MV-4-11 (cell line): ENCODE measurements around the gene RASA4B.
"Not testable (repeated sequence)": the region's sequence is repeated elsewhere in the genome, so short reads cannot be mapped to it uniquely, and the experiment has no call there.

Experiments
- DNase-seq: peaks from one replicate; lab custom pipeline; 2025; lab: John Stamatoyannopoulos, UW

The RASA4B gene

GRCh38 chr7:102511860-102512522 is 5.6 kb downstream of the RASA4B start:
- DNase-seq = not testable (repeated sequence)

GRCh38 chr7:102510575-102510974 is 7.0 kb downstream of the RASA4B start:
- DNase-seq = not testable (repeated sequence)

GRCh38 chr7:102507410-102508088 is 10.0 kb downstream of the RASA4B start:
- not testable (repeated sequence) for DNase-seq

- DNase-seq = not testable (repeated sequence)
These were observed 12.0 kb downstream of the RASA4B start for GRCh38 chr7:102505298-102506185.

GRCh38 chr7:102503141-102503540 is 14.4 kb downstream of the RASA4B start:
- DNase-seq = not testable (repeated sequence)

- DNase-seq = not testable (repeated sequence)
These were observed 19.3 kb downstream of the RASA4B start for GRCh38 chr7:102498321-102498720.

- DNase-seq = not testable (repeated sequence)
These were observed 20.3 kb downstream of the RASA4B start for GRCh38 chr7:102497308-102497707.

GRCh38 chr7:102496861-102497260 is 20.7 kb downstream of the RASA4B start:
- not testable (repeated sequence) for DNase-seq

- not testable (repeated sequence) for DNase-seq
These were observed 23.0 kb downstream of the RASA4B start for GRCh38 chr7:102494473-102495149.

- DNase-seq = not testable (repeated sequence)
These were observed 23.6 kb downstream of the RASA4B start for GRCh38 chr7:102494026-102494425.

GRCh38 chr7:102493220-102493935 is 24.2 kb downstream of the RASA4B start:
- DNase-seq = not testable (repeated sequence)

GRCh38 chr7:102490529-102491075 is 27.0 kb downstream of the RASA4B start:
- DNase-seq = not testable (repeated sequence)

GRCh38 chr7:102484317-102484716 is 33.3 kb downstream of the RASA4B start:
- DNase-seq = not testable (repeated sequence)

- DNase-seq = not testable (repeated sequence)
These were observed 35.6 kb downstream of the RASA4B start for GRCh38 chr7:102481962-102482361.

GRCh38 chr7:102479982-102480637 is 37.5 kb downstream of the RASA4B start:
- DNase-seq = not testable (repeated sequence)

GRCh38 chr7:102479209-102479584 is 38.4 kb downstream of the RASA4B start:
- DNase-seq = not testable (repeated sequence)

- not testable (repeated sequence) for DNase-seq
These were observed 39.0 kb downstream of the RASA4B start, which contains the start of gene POLR2J for GRCh38 chr7:102478314-102479208. Gene POLR2J (minus strand): TSS chr7:102478922. CDS start chr7:102478860, 62 bp downstream.

GRCh38 chr7:102474736-102475435 is 42.7 kb downstream of the RASA4B start:
- DNase-seq = not testable (repeated sequence)
